Islet of Langerhans (tissue), 1 donor: ENCODE results near the gene CBLN1.
"Not testable (repeated sequence)": the region's sequence is repeated elsewhere in the genome, so short reads cannot be mapped to it uniquely, and the experiment has no call there.

Source experiments
- FAIRE-seq: peaks from one replicate; lab custom pipeline; 2011; peaks lifted over from hg19 to GRCh38; lab: Jason Lieb, UNC

The CBLN1 gene

DNA sequence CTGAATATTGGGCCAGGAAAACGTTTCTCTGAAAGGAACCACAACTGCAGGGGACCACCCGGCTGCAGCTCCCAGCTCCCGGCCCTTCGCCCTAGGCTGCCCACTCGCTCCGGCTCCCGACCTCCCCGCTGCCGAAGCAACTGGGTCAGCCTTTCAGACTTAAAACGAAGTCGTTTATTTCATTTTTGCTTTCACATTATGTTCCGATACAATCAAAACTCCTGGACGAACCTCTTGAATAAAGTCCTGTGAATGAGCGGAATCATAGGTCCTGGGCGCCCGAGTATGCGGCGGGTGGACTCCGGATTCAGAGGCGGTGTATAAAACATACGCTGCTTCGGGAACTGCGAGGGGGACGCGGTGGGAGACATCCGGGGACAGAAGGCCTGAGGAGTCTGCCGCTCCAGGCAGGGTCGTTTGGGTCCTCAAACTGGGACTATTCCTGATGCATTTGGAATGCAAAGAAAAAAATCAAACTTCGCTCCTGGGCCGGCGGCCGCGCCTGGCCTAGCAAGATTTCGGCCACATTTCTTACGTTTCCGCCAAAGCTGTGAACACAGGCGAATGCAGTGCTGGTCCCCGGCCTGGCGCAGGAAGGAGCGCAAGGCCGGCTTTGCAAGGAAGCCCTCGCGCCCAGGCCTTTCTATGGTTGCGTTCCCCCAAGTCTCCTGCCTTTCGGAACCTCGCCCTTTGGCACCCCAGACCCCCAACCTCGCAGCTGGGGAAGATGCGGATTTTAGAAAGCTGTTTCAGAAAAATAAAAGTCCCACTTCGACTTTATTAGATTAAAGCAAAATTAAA, 3.7 kb downstream of the CBLN1 start:
- FAIRE-seq: no peak

DNA sequence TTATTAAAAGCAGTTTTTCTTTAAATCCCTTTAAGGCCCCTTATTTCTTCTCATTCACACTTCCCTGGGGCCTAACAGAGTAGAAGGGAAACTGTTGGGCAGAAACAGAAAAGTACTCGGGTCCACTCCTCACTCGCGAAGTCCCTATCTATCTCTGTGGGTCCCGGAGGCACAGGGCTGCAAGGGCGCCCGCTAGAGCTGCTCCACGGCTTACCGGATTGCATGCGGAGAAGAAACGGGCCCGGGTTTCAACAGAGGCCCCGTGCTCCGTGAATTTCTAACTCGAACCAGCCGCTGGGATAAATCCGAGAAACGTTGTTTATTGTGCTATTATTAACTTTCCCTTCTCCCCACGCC, 4.3 kb downstream of the CBLN1 start:
- FAIRE-seq: no peak

DNA sequence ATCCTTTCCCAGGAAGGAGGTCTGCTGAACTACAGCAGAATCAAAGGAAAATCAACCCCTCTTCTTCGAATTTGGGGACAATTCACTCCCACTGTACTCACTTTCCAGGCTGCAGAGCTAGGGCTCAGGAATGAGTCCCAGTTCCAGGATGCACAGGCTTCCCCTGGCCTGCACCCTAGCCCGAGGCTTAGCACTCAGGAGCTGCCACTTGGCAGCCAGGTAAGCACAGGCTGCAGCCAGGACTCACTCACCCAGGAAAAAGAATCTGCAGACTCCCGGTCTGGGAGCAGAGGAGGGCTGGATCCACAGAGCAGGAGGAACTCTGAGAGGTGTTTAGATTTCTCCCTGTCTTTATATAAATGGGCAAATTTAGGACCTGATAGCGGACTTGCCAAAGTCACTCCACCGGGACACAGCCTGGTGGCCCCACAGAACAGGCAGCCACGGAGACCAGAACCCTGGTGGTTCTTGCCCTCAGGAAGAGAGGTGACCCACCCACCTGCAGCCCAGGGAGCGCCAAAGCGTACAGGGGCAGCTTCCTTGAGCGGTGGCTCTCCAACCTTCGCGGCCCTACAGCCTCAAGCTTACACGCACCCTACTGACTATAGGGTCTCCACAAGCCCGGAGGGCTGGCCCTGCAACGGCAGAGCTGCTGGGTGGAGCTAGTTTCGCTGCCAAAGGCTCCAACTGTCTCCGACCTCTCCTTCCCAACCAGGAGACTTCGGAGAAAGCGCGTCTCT, 4.8 kb downstream of the CBLN1 start:
- FAIRE-seq: no peak

DNA sequence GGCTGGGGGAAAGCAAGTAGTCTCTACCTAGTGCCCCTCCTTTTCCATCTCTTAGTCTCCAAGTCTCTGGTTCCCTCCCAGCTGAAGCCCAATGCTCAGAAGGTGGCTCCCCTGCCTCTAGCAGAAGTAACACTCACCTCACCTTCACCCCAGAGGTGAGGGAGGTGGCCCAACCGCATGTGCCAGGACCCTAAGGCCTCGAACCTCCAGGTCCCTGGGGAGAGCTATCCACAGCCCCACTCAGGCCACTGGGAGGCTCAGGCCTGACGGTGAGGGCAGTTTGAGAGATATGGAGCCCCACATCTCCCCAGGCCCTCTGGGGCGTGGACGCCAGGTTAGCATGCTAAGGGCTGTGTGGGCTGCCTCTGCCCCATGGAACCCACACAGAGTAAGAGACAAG, 5.8 kb downstream of the CBLN1 start:
- FAIRE-seq: no peak

DNA sequence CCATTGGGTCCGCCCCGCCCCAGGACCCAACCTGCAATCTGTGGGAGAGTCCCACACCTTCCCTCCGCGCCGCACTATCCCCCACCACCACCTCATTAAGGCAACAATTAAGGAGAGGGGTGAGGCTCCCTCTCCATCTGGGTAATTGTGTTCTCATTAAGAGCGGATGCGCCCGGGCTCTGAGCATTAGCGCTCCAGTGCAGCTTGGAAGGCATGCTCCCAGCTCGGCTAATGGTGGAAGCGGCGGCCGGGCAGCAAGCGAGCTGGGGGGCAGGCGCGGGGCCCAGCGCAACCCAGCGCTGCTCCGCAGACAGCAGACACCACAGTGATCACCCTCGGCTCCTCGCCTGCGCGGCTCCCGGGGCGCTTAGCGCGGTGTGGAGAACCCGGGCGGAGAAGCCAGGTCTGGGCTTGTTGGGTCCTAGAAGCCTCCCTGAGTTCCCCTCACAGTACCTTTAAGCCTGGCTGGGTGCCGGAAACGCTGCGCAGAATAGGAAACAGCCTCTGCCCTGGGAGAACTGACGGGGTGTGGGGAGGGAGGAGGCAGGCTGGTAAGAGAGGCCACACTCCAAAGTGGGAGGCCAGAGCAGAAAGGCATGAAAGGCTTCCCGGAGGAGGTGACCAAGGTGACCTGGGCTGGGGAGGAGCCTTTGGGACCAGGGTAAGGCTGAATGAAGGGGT, 6.4 kb downstream of the CBLN1 start:
- FAIRE-seq: no peak

DNA sequence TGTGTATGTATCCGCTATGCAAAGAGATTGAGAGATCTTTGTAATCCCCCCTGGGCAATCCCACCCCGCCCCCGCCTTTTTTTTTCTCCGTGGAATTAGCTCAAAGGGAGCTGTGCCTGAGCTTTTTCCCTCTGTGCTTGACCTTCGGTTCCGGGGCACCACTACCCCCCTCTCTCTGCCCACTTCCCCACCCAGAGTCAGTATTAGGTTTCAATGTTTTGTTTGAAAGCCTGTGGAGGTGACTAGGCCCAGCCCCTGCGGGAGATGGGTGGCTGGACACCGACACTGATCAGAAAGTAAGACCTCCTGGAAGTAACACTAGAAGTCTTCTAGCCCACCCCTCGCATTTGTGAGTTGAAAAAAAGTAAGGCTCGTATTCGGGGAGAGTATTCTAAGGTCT, 7.0 kb downstream of the CBLN1 start:
- no peak for FAIRE-seq

DNA sequence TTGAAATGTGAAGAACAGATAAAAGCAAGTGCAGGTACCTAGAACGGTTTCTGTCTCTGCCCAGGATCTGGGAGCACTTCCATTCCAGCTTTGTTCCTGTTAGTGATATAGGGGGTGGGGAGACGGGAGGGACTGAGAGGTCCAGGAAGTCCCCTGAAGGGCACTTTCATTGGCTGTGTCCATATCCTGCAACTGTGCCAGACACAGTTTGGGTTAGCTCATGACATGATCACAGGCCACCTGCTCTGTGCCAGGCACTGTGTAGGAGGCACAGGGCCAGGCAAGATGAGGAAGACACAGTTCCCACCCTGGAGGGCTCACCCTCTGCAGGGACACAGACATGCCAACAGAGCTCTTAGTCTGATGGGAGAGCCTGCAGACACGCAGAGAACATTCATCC, 7.9 kb downstream of the CBLN1 start:
- no peak for FAIRE-seq

DNA sequence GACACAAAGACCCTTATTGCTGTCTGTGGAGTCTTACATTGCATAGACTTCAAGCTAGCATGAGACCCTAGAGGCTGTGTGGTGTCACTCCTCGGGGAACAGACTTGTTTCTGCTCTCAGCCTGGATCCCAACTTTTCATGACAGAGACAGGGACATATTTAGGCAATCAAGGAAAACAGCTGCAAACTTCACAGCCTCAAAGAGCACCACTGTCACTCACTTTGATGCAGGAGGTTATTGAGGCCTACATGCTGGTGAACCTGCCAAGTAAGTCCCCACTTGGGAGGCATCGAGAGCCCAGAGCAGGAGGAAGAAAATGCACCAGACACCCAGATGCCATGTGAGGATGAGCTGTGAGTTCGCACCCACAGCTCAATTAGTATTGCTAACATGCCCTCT, 10.3 kb downstream of the CBLN1 start:
- no peak for FAIRE-seq

DNA sequence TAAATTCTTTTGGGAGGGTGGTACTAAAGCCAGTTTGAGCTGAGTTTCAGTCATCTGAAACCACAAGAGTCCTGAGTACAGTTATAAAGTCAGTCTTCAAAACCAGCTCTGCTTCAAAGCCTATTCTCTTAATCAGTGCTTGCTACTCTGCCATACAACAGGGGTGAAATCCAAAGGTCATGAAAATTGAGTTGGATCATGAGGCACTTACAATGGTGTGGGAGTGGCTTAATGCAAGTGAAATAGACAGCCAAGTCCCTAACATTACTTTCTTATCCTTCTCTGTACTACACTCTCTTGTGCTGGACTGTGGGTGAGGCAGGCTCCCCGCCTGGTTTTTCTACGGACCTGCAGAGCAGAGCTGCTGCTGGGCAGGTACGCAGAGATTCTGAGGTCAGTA, 12.4 kb downstream of the CBLN1 start:
- FAIRE-seq: no peak

DNA sequence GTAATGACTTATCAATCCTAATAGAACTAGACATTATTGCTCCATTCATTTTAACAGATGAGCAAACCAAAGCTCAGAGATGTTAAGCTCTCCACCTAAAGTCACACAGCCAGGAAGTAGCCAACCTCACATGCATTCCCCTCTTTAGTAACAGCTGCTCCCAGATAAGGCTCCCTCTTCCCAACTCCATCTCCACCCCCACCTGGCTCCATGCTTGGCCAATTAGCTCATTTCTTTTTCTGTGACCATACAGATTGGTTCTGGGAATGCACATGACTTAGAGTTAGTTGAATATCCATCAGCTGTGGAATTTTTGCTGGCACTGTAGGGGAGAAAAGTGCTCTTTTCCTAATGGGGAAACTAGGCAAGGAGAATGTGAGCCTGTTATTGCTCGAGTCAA, 13.0 kb downstream of the CBLN1 start:
- no peak for FAIRE-seq

DNA sequence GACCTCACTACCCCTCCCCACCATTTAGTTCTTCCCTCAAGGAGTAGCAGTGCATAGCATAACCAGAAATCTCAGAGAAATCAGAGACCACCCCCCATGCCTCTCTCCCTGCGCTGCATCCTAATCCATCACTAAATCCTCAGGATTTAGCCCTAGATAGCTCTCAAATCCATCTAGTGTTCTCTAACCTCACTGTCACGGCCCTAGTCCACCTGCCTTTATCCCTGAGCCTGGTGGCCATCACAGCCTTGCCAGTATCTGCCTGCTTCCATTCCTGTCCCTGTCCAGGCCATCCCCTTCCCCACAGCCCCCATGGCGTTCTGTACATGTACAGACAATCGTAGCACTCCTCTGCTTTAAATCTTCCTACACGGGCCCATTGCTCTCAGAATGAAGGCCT, 19.1 kb downstream of the CBLN1 start:
- no peak for FAIRE-seq

DNA sequence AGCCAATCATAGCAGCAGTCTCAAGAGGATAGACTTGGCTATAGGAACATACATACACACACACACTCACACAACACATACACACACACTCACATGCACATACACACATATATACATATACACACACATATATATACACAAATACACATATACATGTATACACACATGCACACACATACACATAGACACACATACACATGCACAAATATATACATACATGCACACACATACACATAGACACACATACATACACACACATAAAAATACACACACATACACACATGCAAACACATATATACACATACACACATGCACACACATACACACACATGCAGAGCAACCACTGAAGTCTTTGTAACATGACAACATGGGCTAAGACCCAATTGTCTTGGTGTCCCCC, 19.7 kb downstream of the CBLN1 start:
- no peak for FAIRE-seq

DNA sequence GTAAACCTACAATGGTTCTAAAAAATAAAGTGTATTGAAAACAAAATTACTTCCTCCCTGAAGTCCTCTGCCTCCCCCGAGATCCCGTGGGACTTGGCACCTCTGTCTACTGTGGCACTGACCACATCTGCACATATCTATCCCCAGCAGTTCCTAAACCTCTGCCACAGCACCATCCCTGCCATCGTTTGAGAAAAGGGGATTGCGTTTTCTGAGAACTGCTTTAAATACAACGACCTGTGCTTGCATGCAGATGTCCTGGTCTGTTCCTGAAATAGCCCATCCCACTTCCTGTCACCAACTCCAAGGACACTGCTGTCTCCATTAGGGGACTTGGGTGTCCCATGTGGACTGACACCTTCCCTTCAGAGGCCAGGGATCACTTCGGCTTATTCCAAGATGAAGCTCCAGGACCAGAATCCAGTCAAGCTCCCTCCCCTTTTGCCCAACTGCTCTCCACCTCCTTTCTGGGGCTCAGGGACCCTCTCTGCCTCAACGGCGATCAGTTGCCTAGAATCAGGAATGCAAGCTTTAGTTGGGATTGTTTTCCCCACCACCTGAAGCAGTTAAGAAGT, 20.6 kb downstream of the CBLN1 start:
- no peak for FAIRE-seq

DNA sequence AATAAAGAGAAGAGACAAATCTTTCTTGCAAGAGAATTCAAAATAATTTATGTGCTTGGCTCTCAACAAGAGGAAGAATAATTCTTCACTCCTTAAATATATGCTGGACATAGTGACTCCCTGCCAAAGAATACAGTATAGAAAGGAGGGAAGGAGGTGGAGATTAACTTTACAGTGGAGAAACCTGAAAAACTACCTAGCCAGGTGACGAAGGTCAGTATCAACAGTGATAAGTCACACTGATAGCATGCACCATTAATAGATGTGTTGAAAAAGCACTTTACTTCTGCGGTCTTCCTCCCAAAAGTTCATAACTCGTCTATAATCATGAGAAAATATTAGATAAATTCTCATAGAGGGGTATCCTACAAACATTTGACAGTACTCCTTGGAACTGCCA, 21.4 kb downstream of the CBLN1 start:
- FAIRE-seq: no peak

DNA sequence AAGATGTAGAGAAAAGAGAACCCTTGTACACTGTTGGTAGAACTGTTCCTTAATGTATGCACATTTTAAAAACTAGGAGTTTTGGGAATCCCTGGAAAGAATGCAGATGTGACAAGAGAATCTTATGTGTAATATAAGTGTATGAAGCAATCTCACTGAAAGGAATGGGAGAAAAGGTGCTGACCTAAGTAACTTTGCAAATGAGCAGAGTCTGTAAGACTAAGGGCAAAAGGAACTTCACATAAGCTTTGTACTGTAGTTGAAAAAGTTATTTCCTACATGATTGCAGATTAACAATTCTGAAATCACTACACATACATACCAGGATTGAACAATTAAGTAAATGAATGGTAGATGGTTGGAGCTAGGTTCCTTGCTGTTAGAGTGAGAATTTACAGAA, 22.3 kb downstream of the CBLN1 start:
- no peak for FAIRE-seq

DNA sequence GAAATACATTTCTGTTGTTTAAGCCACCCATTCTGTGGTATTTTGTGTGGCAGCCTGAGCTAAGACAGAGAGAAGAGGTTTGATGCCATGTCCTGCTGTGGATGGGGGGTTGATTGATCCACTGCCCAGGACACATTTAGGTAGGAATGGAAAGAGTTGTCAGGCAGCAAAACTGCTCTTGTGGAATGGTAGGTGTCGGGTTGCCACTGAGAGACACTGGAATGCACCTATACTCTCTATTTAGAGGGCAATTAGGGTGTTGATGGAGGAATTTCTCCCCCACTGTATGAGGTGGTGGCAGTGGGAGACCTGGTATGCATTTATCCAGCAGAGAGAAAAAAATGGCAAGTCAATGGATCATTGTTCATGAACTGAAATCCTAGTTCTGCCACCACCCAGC, 30.9 kb downstream of the CBLN1 start:
- no peak for FAIRE-seq

DNA sequence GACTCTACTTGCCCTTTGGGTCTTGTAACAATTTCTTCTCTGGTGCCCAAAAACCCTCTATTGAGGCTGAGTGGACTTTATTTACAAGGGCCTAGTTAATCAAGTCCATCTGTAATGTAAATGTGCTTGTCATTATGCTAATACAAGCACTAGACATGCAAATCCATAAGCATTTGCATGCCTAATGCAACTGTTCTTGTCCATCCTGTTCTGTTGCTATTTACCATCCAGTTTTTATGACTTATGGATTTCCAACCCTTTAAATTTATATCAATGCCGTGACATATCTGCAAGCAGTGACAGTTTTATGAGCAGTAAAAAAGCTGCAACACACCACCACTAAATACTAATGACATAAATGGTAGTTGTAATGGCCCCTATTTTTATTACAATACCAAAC, 33.4 kb downstream of the CBLN1 start:
- FAIRE-seq: no peak

DNA sequence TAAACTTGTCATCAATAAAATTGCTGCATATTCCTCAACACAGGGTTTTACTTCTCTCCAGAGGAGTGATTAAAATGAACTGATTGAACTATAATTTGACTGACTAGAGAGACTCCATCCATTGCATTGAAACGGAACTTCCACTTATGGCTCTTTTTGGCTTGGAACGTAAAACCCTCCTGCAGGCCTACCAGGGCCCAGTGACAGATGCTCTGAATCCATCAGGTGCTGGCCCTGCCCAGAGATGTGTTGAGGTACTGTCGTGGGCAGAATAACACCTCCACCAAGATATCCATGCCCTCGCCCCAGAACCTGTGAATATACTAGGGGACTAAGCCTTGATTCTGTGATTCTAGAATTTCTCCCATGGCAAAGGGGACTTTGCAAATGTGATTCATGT, 45.4 kb downstream of the CBLN1 start:
- FAIRE-seq: no peak

DNA sequence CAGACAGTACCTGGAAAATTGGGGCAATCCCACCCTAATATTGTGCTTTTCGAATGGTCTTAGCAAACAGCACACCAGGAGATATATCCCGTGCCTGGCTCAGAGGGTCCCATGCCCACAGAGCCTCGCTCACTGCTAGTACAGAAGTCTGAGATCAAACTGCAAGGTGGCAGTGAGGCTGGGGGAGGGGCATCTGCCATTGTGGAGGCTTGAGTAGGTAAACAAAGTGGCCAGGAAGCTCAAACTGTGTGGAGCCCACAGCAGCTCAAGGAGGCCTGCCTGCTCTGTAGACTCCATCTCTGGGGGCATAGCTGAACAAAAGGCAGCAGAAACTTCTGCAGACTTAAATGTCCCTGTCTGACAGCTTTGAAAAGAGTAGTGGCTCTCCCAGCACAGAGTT, 53.3 kb downstream of the CBLN1 start:
- FAIRE-seq: not testable (repeated sequence)
